ENCODE data around the gene MYOM1.

DNA sequence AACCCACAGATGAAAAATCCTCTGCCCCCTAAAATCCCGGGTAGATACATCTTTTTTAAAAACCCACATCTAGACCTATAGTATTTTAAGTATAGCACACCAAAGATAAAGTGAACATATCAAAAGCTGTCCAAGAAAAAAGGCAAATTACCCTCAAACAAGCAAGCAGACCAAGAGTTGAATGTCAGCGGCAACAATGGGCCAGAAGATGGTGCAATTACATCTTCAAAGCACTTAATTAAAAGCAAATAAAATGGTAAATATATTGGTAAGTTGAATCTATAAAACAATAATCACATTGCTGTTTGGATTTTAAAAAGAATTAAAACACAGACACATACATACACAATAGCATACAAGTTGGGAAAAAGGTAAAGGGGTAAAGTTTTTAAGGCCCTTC lies 98.5 kb downstream of the MYOM1 start:
- peak in 1 of 6 experiments; percentile 20 for TF ChIP-seq CTCF (IDR thresholded peaks at IDR 0.05)
- no peak for TF ChIP-seq POLR2A (IDR thresholded peaks at IDR 0.05)

Measured in Peyer's patch (tissue), 4 donors.